ENCODE data around the gene GHSR.

The GHSR gene

GRCh38 chr3:172437713-172438112 lies 10.5 kb downstream of the GHSR start:
- DNase-seq: no peak

DNA sequence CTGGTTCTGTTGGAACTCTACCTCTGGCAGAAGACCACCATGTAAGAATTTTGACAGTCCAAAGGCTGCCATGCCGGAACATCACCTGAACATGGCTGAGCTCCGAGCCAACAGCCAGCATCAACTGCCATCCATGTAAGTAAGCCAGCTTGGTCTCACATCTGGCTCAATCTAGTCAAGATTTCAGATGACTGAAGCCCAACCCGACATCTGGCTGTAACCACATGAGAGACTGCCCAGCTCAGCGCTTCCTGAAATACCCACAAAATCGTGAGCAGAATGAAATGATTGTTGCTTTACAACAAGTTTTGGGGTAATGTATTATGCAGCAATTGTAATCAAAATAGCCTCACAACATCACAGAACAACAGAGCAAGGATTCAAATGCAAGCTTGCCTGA lies 32.9 kb downstream of the GHSR start:
- DNase-seq: no peak

- no peak for DNase-seq
Measured at GRCh38 chr3:172411478-172411947, 36.7 kb downstream of the GHSR start.

DNA sequence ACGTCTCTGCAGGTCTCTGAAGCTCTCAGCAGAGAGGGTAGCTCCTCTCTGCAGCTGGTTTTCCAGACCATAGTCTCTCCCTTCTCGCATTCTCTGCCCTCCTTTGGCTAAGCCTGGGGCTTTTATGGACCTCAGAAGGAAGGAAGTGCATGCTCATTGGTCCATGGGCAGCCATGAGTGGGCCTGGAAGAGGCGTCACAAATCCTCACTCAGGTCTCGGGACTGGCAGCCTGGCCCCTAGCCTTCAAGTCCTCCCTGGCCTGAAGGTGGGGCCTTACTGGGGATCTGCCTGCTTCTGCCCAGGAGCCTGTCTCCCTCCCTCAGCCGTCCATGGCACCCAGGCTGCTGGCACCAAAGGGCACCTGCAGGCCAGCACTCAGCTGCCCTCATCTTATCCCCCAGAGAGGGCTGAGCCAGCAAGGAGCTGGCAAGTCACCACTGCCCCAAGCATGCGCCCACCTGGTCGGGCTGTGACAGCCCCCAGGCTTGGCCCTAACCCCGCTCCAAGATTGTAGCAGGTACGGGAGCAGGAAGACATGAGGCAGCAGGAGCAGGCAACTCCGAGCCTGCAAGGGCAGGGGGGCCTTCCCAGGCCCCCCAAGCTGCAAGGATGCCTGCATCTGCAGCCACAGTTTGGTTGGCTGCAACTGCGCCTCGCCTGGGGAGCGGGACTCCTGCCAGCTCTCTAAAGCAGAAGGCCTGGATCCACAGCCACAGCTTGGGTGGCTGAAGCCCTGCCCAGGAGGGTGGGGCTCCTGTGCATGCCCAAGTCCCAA lies 37.4 kb downstream of the GHSR start:
- no peak for DNase-seq

- no peak for DNase-seq
Measured at GRCh38 chr3:172407872-172408271, 40.4 kb downstream of the GHSR start.

GRCh38 chr3:172405914-172406313 lies 42.3 kb downstream of the GHSR start:
- DNase-seq: no peak

- no peak for DNase-seq
Measured at GRCh38 chr3:172404237-172404962, 43.9 kb downstream of the GHSR start.

DNA sequence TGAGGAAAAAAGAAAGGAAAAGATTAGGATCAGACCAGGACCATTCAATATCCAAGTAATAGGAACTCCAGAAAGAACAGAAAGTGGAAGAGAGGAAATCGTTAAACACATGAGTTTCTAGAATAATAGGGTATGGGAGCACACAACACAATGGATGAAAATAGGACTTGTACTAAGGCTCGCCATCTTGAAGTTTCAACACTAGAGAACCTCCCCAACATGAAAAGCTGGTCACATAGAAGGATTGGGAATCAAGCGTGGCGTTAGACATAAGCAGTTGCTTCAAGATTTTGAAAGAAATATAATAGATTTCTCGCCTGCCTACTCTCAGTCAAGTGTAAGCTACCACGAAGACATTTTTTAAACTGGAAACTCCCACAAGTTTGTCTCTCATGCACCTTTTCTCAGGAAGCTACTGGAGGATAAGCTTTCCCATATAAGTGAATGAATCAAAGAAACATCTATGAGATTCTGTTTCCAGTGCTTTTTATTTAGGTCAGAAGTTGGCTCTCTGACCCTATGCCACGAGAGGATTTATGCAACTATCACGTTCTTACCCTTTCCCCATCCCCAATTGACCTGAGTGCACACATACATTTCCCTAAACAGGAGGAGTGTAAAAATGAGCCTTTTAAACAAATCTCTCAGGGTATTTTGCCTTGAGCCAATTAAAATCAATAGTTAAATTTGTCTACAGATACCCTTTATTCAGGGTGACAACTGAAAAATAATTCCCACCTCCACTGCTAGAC lies 45.2 kb downstream of the GHSR start:
- DNase-seq: no peak

DNA sequence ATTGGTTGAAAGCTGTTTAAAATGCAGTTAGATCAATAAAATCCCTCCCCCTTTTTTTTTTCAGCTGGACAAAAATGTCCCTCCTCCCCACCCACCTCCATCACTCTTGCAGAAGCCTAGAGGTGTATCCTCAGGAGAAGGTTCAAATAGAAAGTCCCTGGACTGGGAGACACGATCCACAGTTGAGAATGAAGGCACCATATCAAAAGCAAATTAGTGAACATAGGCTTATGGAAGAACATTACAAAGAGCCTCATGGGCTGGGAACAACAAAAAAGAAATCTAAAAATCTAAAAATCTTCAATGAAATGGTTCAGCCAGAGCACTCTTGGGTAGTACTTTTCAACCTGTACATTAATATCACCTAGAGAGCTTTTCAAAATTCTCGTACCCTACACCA lies 46.2 kb downstream of the GHSR start:
- no peak for DNase-seq

DNA sequence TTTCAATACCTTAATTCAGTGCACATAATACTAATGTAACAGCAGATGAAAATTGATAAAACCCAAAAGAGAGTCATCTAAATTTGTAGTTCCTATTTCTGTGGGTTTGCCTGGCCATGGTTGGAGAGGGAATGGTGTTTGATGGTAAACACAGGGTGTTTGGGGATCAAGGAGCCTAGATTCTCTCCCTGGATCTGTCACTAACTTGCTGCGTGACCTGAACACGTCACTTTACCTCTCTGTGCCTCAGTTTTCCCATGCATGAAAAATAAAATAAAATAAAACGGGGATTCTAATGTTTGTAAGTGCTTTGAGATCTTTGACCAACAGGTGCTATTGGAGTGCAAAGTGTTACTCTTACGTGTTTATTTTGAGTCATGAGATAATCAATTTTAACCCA lies 49.8 kb downstream of the GHSR start:
- DNase-seq: no peak

- no peak for DNase-seq
Measured at GRCh38 chr3:172397716-172398405, 50.4 kb downstream of the GHSR start.

DNA sequence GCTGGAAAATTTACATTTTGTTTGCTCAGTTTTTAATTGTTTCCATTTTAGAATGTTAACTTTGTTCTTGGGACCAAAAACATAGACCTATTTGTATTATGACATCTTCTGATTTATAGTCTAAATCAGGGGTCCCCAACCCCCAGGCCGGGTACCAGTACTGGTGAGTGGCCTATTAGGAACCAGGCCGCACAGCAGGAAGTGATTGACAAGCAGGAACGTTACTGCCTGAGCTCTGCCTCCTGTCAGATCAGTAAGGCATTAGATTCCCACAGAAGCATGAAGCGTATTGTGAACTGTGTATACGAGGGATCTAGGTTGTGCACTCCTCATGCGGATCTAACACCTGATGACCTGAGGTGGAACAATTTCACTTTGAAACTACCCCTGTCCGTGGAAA lies 51.9 kb downstream of the GHSR start:
- no peak for DNase-seq

- no peak for DNase-seq
Measured at GRCh38 chr3:172394692-172395091, 53.6 kb downstream of the GHSR start.

Data from Kasumi-1 (cell line).